ENCODE results near the gene HILPDA.
"Not testable (repeated sequence)": the region's sequence is repeated elsewhere in the genome, so short reads cannot be mapped to it uniquely, and the experiment has no call there.

GRCh38 chr7:128476402-128477335 lies 21.0 kb downstream of the HILPDA start, which contains the start of gene METTL2B:
- TF ChIP-seq ZBTB49 (CRISPR knock-in tag; IDR thresholded peaks at IDR 0.05; ENCODE audit: borderline replicate concordance) = 0 out of 2 replicates have a peak, but pooled peaks have one; percentile 24
- peak; percentile 69; the same call in 1 of the 2 replicates for TF ChIP-seq CREB1 (IDR thresholded peaks at IDR 0.05)
- TF ChIP-seq CREB1 (CRISPR knock-in tag; IDR thresholded peaks at IDR 0.05) = peak; percentile 85
- not testable (repeated sequence) for TF ChIP-seq FOS (IDR thresholded peaks at IDR 0.05; ENCODE audit: extremely low read depth, insufficient read length)
- TF ChIP-seq POLR2A (conservative IDR thresholded peaks at IDR 0.05) = peak; percentile 95

Measured in K562 (cell line).